B cell (primary cell): ENCODE measurements around the gene PC.

Source experiments
- CTCF ChIP-seq: fragments of 200-600 bp; IDR thresholded peaks from one replicate; pipeline ENCODE4 v1.8.0; 2022; ENCODE audit warnings: antibody characterized with exemption, mild to moderate bottlenecking
- EZH2 ChIP-seq: IDR thresholded peaks from 2 replicates; pipeline ENCODE4 v1.6.1; 2012; ENCODE audit warnings: borderline replicate concordance, low read depth, mild to moderate bottlenecking, moderate library complexity, low read length; ENCODE audit not compliant: insufficient read depth, poor library complexity, severe bottlenecking

- TF ChIP-seq CTCF (no peak), EZH2 (no peak)
Measured at GRCh38 chr11:66951135-66951534, 7.0 kb downstream of the PC start.
